Measurements from ENCODE around the gene CCDC85A.

DNA sequence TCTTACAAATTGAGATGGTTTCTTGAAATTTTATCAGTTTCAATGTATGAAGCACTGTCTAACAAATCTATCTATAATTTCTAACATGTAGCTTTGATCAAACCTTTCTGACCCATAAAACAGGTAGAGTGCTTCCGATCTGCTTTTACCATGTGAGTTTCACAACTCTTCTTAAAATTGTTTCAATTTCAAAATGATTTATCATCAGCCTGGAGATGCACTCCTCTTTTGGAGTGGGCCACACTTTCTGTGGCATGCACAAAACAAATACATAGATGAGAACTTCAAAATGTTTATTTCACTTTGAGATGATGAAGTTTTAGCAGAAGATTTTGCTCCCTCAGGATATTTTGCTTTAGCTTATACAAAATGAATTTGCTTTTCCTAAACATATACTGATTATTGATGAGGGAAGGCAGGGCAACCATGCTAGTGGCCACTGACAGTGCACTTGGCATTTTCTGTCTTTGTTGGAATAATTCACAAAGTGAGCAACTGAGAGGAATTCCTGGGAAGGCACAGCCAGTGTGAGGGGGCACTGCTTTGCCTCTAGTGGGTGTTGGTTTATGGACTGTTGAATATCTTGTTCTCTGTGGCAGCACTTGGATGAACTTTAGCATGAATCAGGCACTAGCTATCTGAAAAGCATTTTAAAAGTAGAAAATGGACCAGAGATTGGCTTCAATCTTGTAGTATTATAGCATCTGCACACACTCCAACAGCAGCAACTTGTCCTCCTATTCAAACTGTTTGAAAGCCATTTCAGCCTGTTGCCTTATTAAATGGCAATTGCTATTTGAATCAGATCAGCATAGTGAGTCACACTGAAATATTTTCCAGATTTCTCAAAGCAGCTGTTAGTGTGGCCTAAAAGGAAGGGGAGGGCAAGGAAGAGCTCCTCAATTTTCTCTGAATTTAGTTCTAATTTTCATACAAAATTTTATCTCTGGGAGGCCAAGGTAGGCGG is 193.2 kb downstream of the CCDC85A start:
- TF ChIP-seq SRF (IDR thresholded peaks at IDR 0.05; ENCODE audit: low read depth, low read length) (no peak), RBBP5 (IDR thresholded peaks at IDR 0.05; ENCODE audit: borderline replicate concordance, low read depth, low read length) (no peak), EZH2 (IDR thresholded peaks at IDR 0.05; ENCODE audit: low read depth, low read length, severe bottlenecking) (no peak)
- TF ChIP-seq, protein P1, sequence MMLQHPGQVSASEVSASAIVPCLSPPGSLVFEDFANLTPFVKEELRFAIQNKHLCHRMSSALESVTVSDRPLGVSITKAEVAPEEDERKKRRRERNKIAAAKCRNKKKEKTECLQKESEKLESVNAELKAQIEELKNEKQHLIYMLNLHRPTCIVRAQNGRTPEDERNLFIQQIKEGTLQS (IDR thresholded peaks at IDR 0.05; ENCODE audit: insufficient read depth, low read depth, low read length): no peak
- TF ChIP-seq, protein P2, sequence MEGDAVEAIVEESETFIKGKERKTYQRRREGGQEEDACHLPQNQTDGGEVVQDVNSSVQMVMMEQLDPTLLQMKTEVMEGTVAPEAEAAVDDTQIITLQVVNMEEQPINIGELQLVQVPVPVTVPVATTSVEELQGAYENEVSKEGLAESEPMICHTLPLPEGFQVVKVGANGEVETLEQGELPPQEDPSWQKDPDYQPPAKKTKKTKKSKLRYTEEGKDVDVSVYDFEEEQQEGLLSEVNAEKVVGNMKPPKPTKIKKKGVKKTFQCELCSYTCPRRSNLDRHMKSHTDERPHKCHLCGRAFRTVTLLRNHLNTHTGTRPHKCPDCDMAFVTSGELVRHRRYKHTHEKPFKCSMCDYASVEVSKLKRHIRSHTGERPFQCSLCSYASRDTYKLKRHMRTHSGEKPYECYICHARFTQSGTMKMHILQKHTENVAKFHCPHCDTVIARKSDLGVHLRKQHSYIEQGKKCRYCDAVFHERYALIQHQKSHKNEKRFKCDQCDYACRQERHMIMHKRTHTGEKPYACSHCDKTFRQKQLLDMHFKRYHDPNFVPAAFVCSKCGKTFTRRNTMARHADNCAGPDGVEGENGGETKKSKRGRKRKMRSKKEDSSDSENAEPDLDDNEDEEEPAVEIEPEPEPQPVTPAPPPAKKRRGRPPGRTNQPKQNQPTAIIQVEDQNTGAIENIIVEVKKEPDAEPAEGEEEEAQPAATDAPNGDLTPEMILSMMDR (IDR thresholded peaks at IDR 0.05; ENCODE audit: control extremely low read depth in 1 of 3, insufficient read depth in 1 of 3, low read depth in 1 of 3, low read length in 3 of 3): no peak

Data from H1 (cell line).